Neural cell (in vitro differentiated cells): ENCODE measurements around the gene SRP9.

Experiments used
- CTCF ChIP-seq: fragments of 450-650 bp; IDR thresholded peaks from 2 replicates; pipeline ENCODE4 v1.5.1; 2014; ENCODE audit warnings: antibody characterized with exemption, mild to moderate bottlenecking, moderate library complexity; ENCODE audit not compliant: poor library complexity, severe bottlenecking
- EP300 ChIP-seq: fragments of 450-650 bp; conservative IDR thresholded peaks from 2 replicates; pipeline ENCODE4 v1.6.1; 2014; ENCODE audit warnings: antibody characterized with exemption, mild to moderate bottlenecking, moderate library complexity; ENCODE audit not compliant: poor library complexity, severe bottlenecking
- EZH2 ChIP-seq: fragments of 200-600, 300-800 bp; shearing (Covaris generic), sonication (generic); IDR thresholded peaks from 2 replicates; pipeline ENCODE4 v1.6.1; 2014; ENCODE audit warnings: antibody characterized with exemption, low read length, borderline replicate concordance, mild to moderate bottlenecking; ENCODE audit not compliant: insufficient read depth, poor library complexity, severe bottlenecking
- MXI1 ChIP-seq: fragments of 450-650 bp; conservative IDR thresholded peaks from 2 replicates; pipeline ENCODE4 v1.6.1; 2014; ENCODE audit warnings: antibody characterized with exemption, mild to moderate bottlenecking; ENCODE audit not compliant: poor library complexity, severe bottlenecking
- POLR2AphosphoS5 ChIP-seq: IDR thresholded peaks from 2 replicates; pipeline ENCODE4 v1.6.1; 2012
- RAD21 ChIP-seq: fragments of 450-650 bp; conservative IDR thresholded peaks from 2 replicates; pipeline ENCODE4 v1.6.1; 2014; ENCODE audit warnings: antibody characterized with exemption, mild to moderate bottlenecking, moderate library complexity
- SMC3 ChIP-seq: fragments of 450-650 bp; conservative IDR thresholded peaks from 2 replicates; pipeline ENCODE4 v1.6.1; 2014; ENCODE audit warnings: antibody characterized with exemption, mild to moderate bottlenecking, moderate library complexity; ENCODE audit not compliant: poor library complexity
- TAF1 ChIP-seq: IDR thresholded peaks from 2 replicates; pipeline ENCODE4 v1.6.1; 2012; ENCODE audit warnings: low read depth
- TF ChIP-seq, protein P1 (sequence below): IDR thresholded peaks from 2 replicates; pipeline ENCODE4 v1.6.1; 2012; ENCODE audit warnings: borderline replicate concordance

GRCh38 chr1:225744745-225745144 lies 32.9 kb upstream of the SRP9 start:
- TF ChIP-seq CTCF: no peak
- no peak for TF ChIP-seq MXI1
- TF ChIP-seq EZH2: no peak
- no peak for TF ChIP-seq RAD21
- no peak for TF ChIP-seq POLR2AphosphoS5
- TF ChIP-seq, protein P1, sequence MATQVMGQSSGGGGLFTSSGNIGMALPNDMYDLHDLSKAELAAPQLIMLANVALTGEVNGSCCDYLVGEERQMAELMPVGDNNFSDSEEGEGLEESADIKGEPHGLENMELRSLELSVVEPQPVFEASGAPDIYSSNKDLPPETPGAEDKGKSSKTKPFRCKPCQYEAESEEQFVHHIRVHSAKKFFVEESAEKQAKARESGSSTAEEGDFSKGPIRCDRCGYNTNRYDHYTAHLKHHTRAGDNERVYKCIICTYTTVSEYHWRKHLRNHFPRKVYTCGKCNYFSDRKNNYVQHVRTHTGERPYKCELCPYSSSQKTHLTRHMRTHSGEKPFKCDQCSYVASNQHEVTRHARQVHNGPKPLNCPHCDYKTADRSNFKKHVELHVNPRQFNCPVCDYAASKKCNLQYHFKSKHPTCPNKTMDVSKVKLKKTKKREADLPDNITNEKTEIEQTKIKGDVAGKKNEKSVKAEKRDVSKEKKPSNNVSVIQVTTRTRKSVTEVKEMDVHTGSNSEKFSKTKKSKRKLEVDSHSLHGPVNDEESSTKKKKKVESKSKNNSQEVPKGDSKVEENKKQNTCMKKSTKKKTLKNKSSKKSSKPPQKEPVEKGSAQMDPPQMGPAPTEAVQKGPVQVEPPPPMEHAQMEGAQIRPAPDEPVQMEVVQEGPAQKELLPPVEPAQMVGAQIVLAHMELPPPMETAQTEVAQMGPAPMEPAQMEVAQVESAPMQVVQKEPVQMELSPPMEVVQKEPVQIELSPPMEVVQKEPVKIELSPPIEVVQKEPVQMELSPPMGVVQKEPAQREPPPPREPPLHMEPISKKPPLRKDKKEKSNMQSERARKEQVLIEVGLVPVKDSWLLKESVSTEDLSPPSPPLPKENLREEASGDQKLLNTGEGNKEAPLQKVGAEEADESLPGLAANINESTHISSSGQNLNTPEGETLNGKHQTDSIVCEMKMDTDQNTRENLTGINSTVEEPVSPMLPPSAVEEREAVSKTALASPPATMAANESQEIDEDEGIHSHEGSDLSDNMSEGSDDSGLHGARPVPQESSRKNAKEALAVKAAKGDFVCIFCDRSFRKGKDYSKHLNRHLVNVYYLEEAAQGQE: no peak
- no peak for TF ChIP-seq SMC3
- no peak for TF ChIP-seq EP300
- no peak for TF ChIP-seq TAF1
